Measurements from ENCODE around the gene ZMYND8. TPM values are rescaled to one million over a fixed set of nuclear protein-coding genes. Genes with fewer than 3 reads are reported as not detected.

The ZMYND8 gene
- total and polyA plus RNA-seq, 2 of the 4 experiments (the other 2 are of a cell fraction) = 24.0 to 28.2 TPM

- DNase-seq (no peak), ATAC-seq (ENCODE audit: low read depth) (no peak)
- no peak overlapping the region for H3K4ac ChIP-seq (ENCODE audit: low read depth, low read length)
- no peak overlapping the region for H4K8ac ChIP-seq (ENCODE audit: low read depth in 2 of 2, low read length in 2 of 2)
- no peak overlapping the region for H2BK20ac ChIP-seq (ENCODE audit: low read depth, low read length)
- no peak overlapping the region for H4K91ac ChIP-seq (ENCODE audit: insufficient read depth, low read depth, low read length)
- H3K18ac ChIP-seq (ENCODE audit: low read depth, low read length) = no peak overlapping the region
- peaks cover 16 to 26% of the 10 kb centered on the region in 2 experiments for H3K79me1 ChIP-seq (ENCODE audit: low read depth in 1 of 2, low read length in 2 of 2)
- no CpG with 5 or more reads among the region's 4 CpGs for WGBS, 2 experiments (ENCODE audit: extremely low coverage in 2 of 2, insufficient read length in 1 of 2)
- ChIA-PET CTCF (interaction anchor here (1.1 kb wide), 1 partner anchor 99 kb away, joined by 4 read pairs; no protein-coding TSS in a partner anchor), POLR2A (ENCODE audit: unreplicated experiment) (no interaction called here)
- TF ChIP-seq RFX5 (IDR thresholded peaks at IDR 0.05; ENCODE audit: low read depth, low read length) (no peak), MAZ (IDR thresholded peaks at IDR 0.05; ENCODE audit: borderline replicate concordance, low read depth, low read length) (no peak), POLR2A (IDR thresholded peaks at IDR 0.05; ENCODE audit: low read depth, low read length) (no peak), CHD1 (IDR thresholded peaks at IDR 0.05; ENCODE audit: low read depth, low read length) (no peak), BHLHE40 (IDR thresholded peaks at IDR 0.05; ENCODE audit: low read depth, low read length) (no peak), RAD21 (IDR thresholded peaks at IDR 0.05; ENCODE audit: low read length) (no peak), CTCF (conservative IDR thresholded peaks at IDR 0.05; ENCODE audit: low read depth, low read length) (no peak), SMC3 (IDR thresholded peaks at IDR 0.05; ENCODE audit: low read depth, low read length) (no peak), FOS (IDR thresholded peaks at IDR 0.05; ENCODE audit: low read depth, low read length) (no peak), MAFK (IDR thresholded peaks at IDR 0.05; ENCODE audit: low read depth, low read length) (no peak), MXI1 (IDR thresholded peaks at IDR 0.05; ENCODE audit: borderline replicate concordance, low read depth, low read length) (no peak), CEBPB (IDR thresholded peaks at IDR 0.05; ENCODE audit: low read depth, low read length) (no peak), RCOR1 (IDR thresholded peaks at IDR 0.05; ENCODE audit: insufficient replicate concordance, low read length) (no peak), ELK1 (IDR thresholded peaks at IDR 0.05; ENCODE audit: borderline replicate concordance, low read depth, low read length) (no peak), USF2 (IDR thresholded peaks at IDR 0.05; ENCODE audit: low read depth, low read length) (no peak), NFE2L2 (IDR thresholded peaks at IDR 0.05; ENCODE audit: low read depth, low read length) (no peak)
- no peak overlapping the region for H3K9ac ChIP-seq (ENCODE audit: low read depth, low read length)
- no peak overlapping the region for H2BK120ac ChIP-seq (ENCODE audit: low read depth, low read length)
- no peak overlapping the region for H3K4me2 ChIP-seq (ENCODE audit: low read depth, low read length)
- intact Hi-C loops (cut with micrococcal nuclease) = no loop called here
- no peak overlapping the region for H2BK5ac ChIP-seq (ENCODE audit: low read depth, low read length, poor library complexity, severe bottlenecking)
- H3K14ac ChIP-seq (replicated peaks; ENCODE audit: low read depth, low read length) = no peak overlapping the region
- H2AK5ac ChIP-seq (ENCODE audit: low read depth, low read length) = no peak overlapping the region
- H3K9me3 ChIP-seq (ENCODE audit: control insufficient read depth, insufficient read depth, low read length) = no peaks in the 10 kb centered on the region
- no peak overlapping the region for H3K4me3 ChIP-seq (ENCODE audit: insufficient read depth, low read depth, low read length)
- no peak overlapping the region for H2BK15ac ChIP-seq (ENCODE audit: low read depth, low read length)
- H3K23ac ChIP-seq (ENCODE audit: low read depth, low read length) = no peak overlapping the region
- H2AFZ ChIP-seq (replicated peaks; ENCODE audit: low read length, poor library complexity) = no peak overlapping the region
- H4K5ac ChIP-seq (ENCODE audit: low read depth, low read length) = no peak overlapping the region
- no peak overlapping the region for H2AK9ac ChIP-seq (replicated peaks; ENCODE audit: low read depth, low read length, poor library complexity)
- no peaks in the 10 kb centered on the region for H3K9me1 ChIP-seq (ENCODE audit: insufficient read depth, low read length)
- in situ Hi-C loops (cut with MboI; ENCODE audit: low sequenced_read_pairs) = no loop called here
- H3K27ac ChIP-seq (ENCODE audit: insufficient read depth, low read length) = no peak overlapping the region
- dilution Hi-C loops (cut with HindIII; ENCODE audit: low sequenced_read_pairs, unreplicated experiment) = no loop called here
- H3K27me3 ChIP-seq (ENCODE audit: control insufficient read depth, insufficient read depth, low read length) = no peaks in the 10 kb centered on the region
- no TSS peak for BruUV-seq (replicated peaks)
- no peaks in the 10 kb centered on the region for H4K20me1 ChIP-seq (ENCODE audit: insufficient read depth, low read length)
- H3K36me3 ChIP-seq (ENCODE audit: control insufficient read depth, insufficient read depth, low read length) = peaks cover 38% of the 10 kb centered on the region
- H3K56ac ChIP-seq (ENCODE audit: extremely low read depth, insufficient read depth, low read length) = no peak overlapping the region
- peaks cover 2% of the 10 kb centered on the region; the same call in 1 of the 2 replicates for H3K4me1 ChIP-seq (ENCODE audit: control insufficient read depth, insufficient read depth, low read length)
Measured at GRCh38 chr20:47285189-47285588, 71.3 kb downstream of the ZMYND8 start.

Measured in IMR-90 (cell line).